Measurements from ENCODE around the gene WDR74.

GRCh38 chr11:62804310-62805075 lies 34.9 kb downstream of the WDR74 start:
- TF ChIP-seq CTCF (IDR thresholded peaks at IDR 0.05) (no peak), POLR2A (IDR thresholded peaks at IDR 0.05) (no peak), EP300 (IDR thresholded peaks at IDR 0.05) (no peak)

Measured in ovary (tissue), 3 donors.